NCI-H82 (cell line): ENCODE results near the gene MAP1LC3B.
A peak's percentile ranks its signal among the peaks of the same experiment; 100 is the strongest.

Source experiments
- DNase-seq: peaks from one replicate; lab custom pipeline; 2025; lab: John Stamatoyannopoulos, UW

Gene MAP1LC3B

GRCh38 chr16:87409781-87410180 is 17.6 kb downstream of the MAP1LC3B start:
- peak; percentile 55 for DNase-seq

DNA sequence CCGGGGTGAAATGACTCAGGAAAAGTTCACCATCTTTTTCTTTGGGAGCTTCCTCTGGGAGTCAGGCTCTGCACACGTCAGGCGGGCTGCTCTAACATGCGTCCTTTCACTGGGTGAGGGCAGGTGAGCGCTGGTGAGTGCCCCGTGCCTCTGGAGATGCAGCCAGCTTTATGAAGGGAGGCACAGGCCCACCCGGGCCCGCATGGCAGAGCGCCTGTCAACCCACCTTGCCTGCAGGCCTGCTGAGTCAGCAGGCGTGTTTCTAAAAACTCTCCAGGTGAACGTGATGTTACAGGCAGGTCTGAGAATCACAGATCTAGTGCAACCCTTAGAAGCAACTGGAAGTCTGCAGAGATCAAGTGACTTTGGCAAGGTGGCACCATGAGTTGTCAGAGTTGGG is 18.4 kb downstream of the MAP1LC3B start:
- DNase-seq: no peak

- DNase-seq: no peak
Observed at GRCh38 chr16:87410968-87411367, 18.8 kb downstream of the MAP1LC3B start.

DNA sequence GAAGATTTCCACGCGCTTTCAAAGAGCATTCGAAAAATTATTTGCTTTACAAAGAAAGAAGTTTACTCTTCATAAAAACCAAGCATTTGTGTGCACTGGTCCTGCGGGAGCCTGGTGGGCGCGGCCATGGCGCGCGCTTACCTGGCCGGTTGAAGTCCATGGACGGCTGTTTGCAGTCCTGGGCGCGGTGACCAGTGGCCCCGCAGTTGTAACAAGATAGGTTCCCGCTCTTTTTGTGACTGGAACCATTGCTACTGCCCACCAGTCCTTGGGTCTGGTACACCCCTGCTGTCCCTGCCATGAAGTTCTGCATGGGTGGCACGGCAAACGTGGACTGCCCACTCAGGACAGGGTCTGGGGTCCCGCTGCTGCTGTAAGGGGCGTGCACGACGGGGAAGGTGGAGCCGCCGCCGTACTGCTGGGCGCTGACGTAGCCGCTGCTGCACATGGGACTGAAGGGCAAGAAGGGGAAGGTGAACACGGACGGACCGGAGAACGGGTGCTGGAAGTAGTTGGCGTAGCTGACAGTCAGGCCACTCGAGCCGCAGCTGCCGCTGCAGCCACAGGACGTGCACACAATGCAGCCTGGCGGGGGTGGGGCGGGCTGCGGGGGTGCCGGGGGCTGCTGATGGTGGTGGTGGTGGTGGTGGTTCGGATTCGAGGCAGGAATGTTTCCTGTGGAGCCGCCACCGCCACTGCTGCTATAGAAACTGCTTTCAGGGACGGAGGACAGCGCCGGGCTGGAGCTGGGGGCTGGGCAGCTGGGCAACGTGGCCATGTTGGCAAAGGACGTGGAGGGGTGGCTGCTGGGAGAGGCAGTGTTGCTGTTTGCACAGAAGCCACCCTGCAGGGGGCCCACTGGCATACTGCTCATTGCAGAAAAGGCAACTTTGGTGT is 19.5 kb downstream of the MAP1LC3B start:
- no peak for DNase-seq

GRCh38 chr16:87412371-87412995 is 20.3 kb downstream of the MAP1LC3B start:
- no peak for DNase-seq

- DNase-seq: no peak
Observed at GRCh38 chr16:87412996-87413421, 20.9 kb downstream of the MAP1LC3B start.

DNA sequence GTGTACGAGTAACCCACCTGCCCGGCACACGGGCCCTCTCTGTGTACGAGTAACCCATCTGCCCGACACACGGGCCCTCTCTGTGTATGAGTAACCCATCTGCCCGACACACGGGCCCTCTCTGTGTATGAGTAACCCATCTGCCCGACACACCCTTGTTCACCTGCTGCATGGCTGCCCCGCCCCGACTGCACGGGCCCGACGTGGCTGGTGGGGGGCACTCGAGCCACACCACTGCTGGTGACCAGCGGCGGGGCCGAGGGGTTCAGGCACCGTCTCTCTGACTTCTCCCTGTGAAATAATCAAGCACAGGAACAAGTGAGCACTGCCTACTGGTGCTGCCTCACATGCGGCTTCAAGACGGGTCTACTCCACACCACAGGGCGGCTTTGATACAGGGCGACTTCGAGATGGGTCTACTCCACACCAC is 22.1 kb downstream of the MAP1LC3B start:
- no peak for DNase-seq

GRCh38 chr16:87415441-87415840 is 23.3 kb downstream of the MAP1LC3B start:
- DNase-seq: no peak

DNA sequence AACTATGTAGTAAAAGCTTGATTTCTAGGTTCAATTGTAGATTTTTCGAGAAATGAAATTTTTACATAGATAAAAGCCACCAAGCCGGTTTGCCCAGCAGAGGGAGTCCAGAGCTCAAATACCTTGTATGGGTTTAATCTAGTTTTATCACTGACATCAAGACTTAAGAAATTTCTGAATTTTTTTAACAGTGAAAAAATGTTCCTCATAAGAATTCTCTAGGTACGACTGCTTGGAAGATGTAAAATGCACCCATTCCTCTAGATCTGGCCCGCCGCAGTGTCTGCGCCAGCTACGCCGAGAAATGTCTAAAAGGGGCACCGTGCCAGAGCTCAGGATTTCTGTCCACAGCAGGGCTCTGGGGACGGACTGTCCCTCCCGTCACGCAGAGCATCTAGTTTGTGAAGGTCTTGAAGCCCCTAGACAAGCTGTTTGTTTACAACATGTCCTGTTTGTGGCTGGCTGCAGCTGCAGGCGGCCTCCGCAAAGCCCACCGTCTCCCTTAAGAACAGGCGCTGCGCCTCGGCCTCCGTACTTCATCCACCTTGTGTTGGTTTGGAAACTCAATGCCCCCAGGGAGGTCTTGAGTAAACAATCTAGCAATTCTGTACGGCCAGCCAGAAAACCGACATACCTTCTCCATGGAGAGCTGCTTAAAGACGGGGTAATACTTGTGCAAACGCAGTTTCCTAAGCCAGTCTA is 24.8 kb downstream of the MAP1LC3B start:
- DNase-seq: no peak

- no peak for DNase-seq
Observed at GRCh38 chr16:87417528-87417910, 25.4 kb downstream of the MAP1LC3B start.

DNA sequence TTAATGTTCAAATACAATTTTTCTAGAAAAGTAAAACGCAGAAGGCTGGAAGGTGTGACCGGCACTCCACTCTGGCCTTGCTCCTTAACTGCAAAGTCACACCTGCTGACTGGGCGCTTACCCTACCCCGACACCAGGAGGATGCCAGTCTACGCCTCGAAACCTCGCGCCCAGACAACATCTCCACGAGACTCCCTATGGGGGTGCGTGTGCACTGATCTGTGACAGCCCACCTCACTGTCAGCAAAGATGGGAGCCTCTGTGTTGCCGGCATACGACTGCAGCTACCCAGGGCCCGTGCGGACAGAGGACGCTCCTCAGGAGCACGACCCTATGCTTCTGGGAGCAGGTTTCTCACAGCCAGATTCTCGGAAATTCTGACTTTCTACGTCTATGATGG is 26.1 kb downstream of the MAP1LC3B start:
- no peak for DNase-seq

GRCh38 chr16:87418644-87419043 is 26.5 kb downstream of the MAP1LC3B start:
- no peak for DNase-seq

DNA sequence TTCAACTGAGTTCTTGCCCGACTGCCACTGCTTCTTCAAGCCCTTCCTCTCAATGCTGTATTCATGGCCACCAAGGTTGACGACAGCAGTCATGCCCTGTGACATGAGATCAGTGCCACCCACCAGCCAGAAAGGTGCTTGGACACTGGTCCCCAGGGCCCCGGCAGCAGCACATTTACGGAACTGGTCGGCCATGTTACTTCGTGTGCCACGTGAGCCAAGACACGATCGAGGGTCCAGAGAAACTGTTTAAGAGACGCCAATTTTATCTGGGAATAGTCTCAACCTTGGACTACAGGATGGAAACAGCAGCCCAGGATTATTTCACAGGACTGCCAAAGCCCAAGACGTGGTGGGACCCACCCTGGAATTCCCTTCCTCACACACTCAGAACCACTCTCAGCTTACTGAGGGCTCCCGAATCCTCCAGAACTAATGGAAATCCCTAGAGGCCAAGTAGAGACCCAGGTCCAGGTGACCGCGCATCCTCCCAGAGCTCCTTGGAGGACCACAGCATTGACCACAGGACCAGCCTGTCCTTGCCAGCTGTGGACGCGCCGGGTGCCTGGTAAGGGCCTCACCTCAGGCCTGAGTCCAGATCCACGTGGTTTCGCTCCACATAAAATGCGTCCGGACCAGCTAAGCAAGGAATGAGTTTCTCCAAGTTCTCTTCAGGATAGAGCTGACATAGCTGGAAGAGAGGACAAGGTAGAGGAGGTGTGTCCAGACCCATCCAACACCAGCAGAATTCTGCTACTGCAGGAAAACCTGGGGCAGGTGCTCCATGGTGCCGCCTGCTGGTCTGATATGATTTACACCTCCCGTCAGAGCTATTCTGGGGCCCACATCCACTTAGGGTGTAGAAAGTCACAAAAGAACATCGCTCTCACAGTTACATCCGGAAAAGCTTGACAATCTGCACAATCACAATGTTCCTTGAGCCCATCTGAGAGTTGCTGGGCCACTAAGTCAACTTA is 28.2 kb downstream of the MAP1LC3B start:
- DNase-seq: peak; percentile 17

DNA sequence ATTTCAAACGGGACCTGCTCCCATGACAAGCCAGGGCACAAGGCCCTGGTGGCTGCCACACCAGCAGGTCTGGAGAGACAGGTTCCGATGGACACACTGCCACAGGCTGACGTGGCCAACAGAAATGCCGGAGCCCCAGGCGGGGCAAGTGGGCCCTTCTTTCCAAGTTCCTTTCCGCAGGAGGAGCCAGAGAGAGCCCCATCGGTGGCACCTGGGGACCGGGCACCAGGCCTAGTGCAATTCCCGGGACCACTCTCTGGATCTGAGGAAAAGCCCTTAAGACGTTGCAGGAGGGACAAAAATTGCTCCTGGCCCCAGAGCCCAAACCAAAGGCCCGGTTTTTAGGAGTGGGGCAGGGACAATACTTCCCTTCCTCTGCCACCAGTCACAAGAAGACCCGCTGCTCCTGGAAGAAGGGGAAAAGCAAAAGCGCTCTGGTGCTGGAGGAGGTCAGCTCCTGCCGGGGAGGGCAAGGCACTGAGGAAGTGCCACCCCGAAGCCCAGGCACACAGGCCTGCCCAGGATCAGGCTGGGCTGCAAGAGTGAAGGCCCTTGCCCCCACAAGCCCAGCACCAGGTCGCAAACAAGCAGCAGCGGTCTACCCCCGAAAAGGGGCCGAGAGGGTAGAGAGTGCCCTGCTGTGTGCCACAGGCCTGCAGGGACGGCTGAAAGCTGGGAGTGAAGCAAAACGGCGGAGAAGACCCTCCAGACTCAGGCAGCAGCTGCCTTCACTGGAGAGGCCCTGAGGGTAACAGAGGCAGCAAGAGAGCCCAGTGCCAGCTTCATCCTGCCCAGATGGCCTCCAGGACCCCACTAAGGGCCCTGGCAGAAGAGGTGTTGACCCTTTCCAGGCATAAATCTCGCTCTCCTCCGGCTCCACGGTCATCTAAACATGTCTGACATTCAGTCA is 29.1 kb downstream of the MAP1LC3B start:
- DNase-seq: no peak

GRCh38 chr16:87422106-87422505 is 30.0 kb downstream of the MAP1LC3B start:
- DNase-seq: no peak

DNA sequence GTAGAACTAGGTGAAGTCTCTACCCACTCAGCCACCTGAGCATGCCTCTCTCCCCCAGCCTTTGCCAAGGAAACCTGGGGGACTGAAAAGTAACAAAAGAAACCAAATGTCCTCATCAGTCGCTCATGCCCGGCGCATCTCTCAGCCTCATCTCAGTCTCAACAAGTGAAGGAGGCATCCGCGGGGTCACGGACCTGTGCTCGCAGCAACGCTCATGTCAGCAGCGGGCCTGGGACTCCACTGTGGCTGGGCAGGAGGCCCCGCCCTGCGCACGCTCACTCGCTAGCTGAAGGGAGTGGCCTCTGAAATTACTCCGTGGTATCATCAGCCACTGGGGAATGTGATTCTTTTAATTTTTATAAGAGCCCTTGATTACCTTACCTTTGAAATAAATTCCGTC is 31.3 kb downstream of the MAP1LC3B start:
- DNase-seq: no peak

GRCh38 chr16:87424266-87424665 is 32.1 kb downstream of the MAP1LC3B start:
- DNase-seq: no peak

GRCh38 chr16:87425941-87426340 is 33.8 kb downstream of the MAP1LC3B start:
- DNase-seq: no peak

GRCh38 chr16:87426423-87427215 is 34.5 kb downstream of the MAP1LC3B start:
- DNase-seq: no peak

- no peak for DNase-seq
Observed at GRCh38 chr16:87431926-87432325, 39.8 kb downstream of the MAP1LC3B start.
